ENCODE measurements around the gene TAS2R41.

DNA sequence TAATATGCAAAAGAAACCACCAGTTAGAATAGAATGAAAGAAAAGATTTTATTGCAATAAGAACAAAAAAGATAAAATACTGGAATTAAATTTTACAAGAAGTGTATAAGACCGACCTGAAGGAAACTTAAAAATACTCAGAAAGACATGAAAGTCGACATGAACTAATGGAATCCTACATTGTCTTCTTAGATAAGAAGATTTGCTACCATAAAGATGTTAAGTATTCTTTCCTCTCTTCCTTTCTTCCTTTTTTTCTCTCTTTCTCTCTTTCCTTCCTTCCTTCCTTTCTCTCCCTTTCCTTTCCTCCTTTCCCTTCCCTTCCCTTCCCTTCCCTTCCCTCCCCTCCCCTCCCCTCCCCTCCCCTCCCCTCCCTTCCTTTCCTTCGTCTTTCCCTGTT lies 27.9 kb upstream of the TAS2R41 start:
- TF ChIP-seq, protein P1, sequence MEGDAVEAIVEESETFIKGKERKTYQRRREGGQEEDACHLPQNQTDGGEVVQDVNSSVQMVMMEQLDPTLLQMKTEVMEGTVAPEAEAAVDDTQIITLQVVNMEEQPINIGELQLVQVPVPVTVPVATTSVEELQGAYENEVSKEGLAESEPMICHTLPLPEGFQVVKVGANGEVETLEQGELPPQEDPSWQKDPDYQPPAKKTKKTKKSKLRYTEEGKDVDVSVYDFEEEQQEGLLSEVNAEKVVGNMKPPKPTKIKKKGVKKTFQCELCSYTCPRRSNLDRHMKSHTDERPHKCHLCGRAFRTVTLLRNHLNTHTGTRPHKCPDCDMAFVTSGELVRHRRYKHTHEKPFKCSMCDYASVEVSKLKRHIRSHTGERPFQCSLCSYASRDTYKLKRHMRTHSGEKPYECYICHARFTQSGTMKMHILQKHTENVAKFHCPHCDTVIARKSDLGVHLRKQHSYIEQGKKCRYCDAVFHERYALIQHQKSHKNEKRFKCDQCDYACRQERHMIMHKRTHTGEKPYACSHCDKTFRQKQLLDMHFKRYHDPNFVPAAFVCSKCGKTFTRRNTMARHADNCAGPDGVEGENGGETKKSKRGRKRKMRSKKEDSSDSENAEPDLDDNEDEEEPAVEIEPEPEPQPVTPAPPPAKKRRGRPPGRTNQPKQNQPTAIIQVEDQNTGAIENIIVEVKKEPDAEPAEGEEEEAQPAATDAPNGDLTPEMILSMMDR (conservative IDR thresholded peaks at IDR 0.05; ENCODE audit: low read depth, low read length): no peak
- no peak for TF ChIP-seq EZH2 (IDR thresholded peaks at IDR 0.05; ENCODE audit: low read length, unreplicated experiment)
